Inflammatory macrophage (primary cell): ENCODE measurements around the gene S100A9.
"Not testable (repeated sequence)": the region's sequence is repeated elsewhere in the genome, so short reads cannot be mapped to it uniquely, and the experiment has no call there.

Source experiments
- DNase-seq, 2 donors: peaks; one replicate each; pipeline ENCODE4 v3.0.0-alpha.2; 2020 to 2022

S100A9 gene

DNA sequence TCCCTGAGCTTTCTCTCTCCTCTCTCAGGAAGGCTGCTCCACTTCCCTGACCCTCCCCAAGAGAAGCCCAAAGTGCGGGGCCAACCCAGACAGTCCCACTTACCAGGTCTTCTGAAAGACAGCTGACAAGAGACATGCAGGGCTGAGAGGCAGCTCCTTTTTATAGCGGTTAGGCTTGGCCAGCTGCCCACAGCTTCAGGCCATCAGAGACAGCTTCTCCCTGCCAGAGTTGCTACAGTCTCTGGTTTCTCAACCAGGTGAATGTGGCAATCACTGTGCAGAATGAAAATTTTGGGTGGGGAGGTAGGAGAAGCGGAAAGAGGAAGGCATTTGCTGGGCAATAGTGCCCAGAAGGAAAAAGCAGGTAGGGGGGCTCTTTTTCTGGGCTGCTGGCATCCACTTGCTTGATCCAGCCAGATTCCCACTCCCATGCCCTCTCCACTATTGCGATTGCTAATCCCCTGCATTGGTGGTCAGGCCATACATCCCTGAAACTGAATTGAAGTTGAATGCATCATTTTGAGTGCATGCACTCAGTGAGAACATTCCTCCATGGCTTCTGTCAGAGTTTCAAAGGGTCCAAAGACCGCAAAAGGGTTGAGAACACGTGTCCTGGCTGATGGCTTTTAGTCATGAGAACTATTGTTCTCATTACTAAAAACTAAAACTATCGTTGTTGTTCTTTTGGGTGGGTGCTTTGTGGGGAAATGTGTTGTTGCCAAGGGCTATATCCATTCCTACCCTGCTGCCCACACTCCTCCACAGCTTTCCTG lies 33.5 kb downstream of the S100A9 start, which contains the start of gene S100A8:
Gene S100A8, minus strand, starts transcription at position 136 of the 773 bp plus-strand sequence. CDS start 538 bp downstream, outside the sequence.
- DNase-seq, result peak; percentile 90 to 97

- no peak for DNase-seq
Observed at GRCh38 chr1:153392258-153392657, 34.6 kb downstream of the S100A9 start.

DNA sequence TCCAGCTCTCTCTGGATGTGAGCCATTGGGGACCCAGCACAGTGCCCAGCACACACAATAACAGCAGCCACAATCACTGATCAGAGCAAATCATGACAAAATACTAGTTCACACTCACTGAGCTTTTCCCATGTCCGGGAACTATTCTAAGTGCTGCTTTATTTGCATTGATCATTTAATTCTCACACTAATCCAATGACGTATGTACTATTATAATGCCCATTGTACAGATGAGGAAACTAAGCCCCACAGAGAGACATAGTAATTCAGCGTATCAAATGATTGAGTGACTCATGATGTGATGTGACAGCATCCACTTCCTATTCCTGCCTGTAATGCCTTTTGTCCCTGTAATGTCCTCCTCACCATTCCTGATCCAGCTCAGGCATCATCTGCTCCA lies 35.2 kb downstream of the S100A9 start:
- peak in 1 of 2 donors; percentile 9 for DNase-seq

DNA sequence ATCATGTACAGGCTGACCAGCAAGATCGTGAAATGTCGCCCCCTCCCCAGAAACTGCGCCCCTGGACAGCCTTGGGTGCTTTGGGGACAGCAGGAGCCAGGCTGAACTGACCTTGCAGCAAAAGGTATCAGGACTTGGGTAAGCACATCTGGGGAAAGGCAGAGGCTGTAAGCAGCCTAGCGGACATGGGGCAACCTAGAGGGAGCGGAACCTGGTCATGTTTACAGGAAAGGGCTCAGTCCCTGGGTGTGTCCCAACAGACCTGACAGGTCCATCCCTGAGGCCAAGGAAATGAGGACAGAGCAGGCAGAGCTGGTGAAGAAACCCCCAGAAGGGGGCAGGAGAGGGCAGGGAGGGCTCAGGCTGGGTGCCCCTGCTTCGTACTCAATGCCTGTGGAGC lies 36.3 kb downstream of the S100A9 start:
- DNase-seq, result no peak

DNA sequence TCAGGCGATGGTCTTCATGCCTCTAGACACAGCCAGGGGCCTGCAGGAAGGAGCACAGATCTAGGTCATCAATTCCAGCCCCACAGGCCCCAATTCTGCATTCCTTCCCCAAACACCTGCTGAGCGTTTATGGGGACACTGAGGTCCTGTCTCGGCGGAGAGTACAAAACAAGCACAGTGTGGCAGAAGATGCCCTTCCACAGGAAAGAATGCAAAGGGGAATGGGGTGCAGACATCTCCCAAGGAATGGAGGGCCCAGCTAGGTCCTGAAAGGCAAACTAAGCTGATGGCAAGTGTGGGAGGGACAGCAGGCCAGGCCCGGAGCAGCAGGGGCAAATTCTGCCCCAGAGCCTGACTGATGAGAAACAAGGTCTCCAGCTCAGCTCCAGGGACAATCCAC lies 36.7 kb downstream of the S100A9 start:
- no peak for DNase-seq

DNA sequence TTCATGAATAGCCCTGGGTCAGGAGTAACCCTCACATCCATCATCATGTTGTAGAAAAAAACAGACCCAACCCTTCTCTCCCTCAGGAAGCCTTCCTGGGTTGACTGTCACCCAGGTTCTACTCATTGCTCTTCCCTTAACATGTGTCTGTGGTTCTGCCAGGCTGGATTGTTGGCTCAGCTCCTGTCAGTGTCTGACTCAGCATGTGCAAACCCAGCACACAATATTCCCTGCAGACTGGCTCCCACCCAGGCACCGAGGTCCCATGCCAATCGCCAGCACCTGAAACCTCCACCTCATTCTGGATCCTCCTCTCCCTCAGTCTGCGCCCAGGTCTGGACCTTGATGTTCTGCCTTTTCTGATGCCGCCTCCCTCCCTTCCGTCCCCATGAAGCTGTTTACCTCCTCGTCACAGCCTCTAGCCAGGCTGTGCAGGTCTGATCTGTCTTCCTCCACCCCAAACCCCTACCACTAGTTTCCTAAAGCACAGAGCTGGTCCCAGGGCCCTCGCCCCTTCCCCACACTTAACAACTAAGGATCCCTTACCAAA lies 37.6 kb downstream of the S100A9 start:
- no peak for DNase-seq

GRCh38 chr1:153395776-153396175 lies 38.1 kb downstream of the S100A9 start:
- no peak for DNase-seq

DNA sequence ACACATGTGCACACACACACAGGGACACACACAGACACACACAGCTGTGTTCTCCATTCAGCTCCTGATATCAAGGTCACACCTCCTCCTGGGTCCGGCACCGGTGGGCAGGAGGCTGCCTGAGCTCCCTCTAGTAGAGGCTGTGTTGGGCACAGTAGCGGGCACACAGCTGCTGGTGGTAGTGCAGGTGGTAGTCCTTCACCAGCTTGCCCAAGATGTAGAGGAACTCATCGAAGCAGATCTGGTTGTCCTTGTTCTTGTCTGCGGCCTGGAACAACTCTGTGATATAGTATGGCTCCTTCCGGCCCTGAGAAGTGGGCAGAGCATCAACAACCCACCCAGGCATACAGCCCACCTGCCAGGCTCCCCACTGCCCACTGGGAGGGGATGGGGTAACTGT lies 38.8 kb downstream of the S100A9 start:
- no peak for DNase-seq

DNA sequence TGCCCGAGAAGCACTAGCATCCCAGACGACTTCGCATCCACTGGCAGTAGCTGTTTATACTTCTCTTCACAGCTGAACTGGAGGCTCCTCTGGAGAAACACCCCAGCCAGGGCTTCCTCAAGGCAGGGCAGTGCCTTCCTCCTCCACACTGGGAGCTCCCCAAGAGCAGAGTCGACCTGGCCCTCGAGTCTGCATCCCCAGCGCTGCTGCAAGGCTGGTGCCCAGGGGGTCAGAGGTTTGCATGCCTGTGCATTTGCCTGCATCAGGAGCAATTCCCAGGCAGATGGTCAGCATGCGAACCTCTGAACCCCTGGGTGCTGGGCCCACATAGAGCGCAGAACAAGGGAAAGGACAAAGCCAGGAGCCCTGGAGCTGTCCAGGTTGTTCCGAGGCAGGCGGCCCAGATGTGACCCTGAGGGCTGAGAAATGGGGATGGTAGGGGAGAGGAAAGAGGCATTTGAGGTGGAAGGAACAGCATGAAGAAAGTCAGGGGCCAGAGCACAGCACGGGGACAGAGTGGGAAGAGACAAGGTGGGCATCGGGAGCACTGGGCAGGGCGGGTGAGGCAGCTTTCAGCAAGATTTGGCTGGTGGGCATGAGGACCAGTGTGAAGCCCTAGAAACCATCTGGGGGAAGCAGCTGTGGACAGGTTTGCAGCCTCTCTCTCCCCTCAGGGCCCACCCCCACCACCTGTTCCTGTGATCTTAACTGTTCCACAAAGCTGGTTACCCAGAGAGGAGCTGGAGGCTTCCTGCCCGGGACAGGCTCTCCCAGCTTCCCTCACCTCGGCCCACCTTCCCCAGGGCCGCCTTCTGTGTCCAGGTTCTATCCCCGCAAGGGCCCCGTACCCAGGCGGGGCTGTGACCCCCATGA lies 39.6 kb downstream of the S100A9 start:
- DNase-seq, result peak in 1 of 2 donors; percentile 14

DNA sequence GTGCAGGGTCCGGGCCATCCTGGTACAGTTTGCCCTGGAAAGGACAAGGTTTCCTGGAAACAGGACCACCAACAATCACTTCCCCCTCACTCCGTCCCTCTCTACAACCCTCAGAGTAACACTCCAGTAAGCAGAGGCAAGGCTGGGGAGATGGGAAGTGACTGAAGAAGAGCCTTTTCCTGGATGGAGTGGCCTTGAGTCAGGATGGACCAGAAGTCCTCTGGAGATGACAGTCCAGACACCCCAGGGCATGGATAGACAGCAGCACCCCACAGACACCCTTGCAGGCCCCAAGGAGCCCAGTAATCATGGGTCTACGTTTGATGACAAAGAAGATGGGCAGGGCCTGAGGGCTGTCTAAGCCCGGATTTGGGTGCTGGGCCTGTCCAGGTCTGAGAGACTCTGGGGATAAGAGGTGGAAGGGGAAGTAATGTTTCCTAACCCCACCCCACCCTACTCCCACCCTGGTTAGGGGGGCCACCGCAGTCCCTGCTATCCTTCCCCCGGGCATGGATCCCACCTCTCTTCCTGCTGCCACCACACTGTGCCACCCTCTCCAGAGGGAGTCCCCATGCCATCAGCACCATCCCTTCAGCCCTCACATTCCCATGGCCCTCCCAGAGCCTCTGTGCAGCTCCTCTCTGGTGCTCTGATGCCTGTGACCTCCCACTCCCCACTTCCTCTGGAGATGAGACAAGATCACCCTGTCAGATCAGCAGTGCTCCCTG lies 40.4 kb downstream of the S100A9 start:
- no peak for DNase-seq

GRCh38 chr1:153399401-153400055 lies 41.9 kb downstream of the S100A9 start:
- DNase-seq, result no peak

DNA sequence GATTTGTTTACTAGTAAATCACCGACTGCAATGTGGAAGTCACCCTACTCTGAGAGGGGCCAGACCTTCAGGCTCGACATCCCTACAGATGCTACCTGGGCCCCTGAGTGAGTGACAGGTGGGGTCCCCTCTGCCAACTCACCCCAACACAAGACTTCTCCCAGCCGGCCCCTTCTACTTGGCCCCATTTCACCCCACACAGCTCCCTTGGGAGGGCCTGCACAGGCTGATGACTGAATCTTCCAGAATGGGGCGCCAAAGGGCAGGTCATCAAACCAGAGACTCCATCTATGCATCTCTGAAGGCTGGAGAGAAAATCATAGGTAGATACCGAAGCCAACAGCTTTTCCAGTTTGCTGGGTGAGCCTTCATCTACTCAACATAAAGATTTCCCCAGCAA lies 42.6 kb downstream of the S100A9 start:
- DNase-seq, result no peak

DNA sequence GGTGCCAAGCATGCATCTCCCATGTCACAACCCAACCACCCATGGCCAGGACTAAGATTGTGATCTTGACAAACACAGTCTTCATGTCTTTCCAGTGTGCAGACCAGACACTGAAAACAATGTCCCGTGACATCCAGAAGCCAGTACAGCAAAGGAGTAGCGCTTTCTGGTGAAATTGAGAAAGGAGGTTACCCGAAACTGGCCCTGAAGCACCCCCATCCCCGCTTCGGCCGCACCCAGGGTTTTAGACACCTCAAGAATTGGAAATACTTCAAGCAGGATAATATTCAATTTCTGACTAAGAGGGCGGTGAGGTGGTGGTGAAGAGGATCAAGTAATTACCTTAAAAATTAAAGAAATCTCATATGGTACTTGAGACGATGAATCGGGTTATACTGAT lies 43.8 kb downstream of the S100A9 start:
- DNase-seq, result no peak

GRCh38 chr1:153402226-153402625 lies 44.6 kb downstream of the S100A9 start:
- DNase-seq, result no peak

DNA sequence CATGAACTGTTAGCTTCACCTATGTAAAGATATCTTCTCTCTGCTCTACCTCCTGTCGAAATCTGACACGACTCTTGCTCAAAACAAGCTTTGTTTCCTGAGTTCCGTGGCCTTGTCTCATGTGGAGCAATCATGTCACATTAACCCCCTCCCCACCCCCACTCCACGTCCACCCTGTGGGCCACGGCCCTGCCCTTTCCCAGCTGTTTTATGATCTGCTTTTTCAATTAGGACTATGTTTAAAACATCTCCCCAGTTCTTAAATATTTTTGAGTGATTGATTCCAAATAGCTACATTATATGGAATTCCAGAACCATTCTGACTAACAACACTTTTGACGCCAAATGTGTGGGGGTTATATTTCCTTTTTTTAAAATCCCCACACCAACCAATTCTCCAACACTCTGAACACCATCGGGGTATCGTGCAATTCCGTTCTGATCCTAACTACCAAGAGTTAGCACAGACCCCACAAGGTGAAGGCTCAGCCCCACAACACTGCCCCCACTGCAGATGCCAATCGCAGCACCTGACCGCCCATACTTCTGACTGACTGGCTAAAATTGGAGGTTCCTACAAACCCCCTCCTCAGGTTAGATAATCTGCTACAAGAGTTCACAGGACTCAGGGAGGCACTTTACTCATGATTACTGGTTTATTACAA lies 45.9 kb downstream of the S100A9 start:
- no peak for DNase-seq

- no peak for DNase-seq
Observed at GRCh38 chr1:153404086-153404635, 46.5 kb downstream of the S100A9 start.

DNA sequence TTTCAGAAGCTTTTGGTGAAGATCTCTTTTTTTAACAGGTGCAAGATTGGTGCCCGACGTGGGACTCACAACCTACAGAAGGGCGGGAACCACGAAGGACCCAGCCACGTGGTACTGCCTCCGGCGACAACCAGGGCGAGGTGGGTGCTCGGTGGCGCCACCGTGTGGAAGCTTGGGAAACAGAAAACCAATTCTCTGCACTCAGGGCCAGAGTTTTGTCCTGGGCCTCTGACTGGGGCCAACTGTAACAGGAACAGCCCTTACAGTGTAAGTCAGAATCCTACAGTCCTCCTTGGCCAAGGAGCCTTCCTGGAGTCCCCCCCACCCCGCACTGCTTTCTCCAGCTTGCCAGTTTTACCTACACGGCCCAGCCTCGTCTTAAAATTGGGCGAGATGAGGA lies 47.1 kb downstream of the S100A9 start:
- DNase-seq, result peak; percentile 66 to 73

GRCh38 chr1:153405825-153406599 lies 48.4 kb downstream of the S100A9 start:
- DNase-seq, result not testable (repeated sequence)

- not testable (repeated sequence) for DNase-seq
Observed at GRCh38 chr1:153407274-153407673, 49.6 kb downstream of the S100A9 start.
